HG03520 (cell line): ENCODE results near the gene PBOV1.

Experiments
- ATAC-seq: cut with Tn5 transposase; IDR thresholded peaks from one replicate; pipeline ENCODE4 v1.9.1; 2021; ENCODE audit warnings: mild to moderate bottlenecking, moderate library complexity; ENCODE audit not compliant: unreplicated experiment

PBOV1 gene

GRCh38 chr6:138205437-138206094, 12.7 kb downstream of the PBOV1 start:
- ATAC-seq: no peak

- ATAC-seq: no peak
These were observed 13.4 kb downstream of the PBOV1 start for GRCh38 chr6:138204792-138205384.

GRCh38 chr6:138204303-138204702, 14.0 kb downstream of the PBOV1 start:
- ATAC-seq: no peak

GRCh38 chr6:138203315-138203714, 15.0 kb downstream of the PBOV1 start:
- no peak for ATAC-seq

- no peak for ATAC-seq
These were observed 16.5 kb downstream of the PBOV1 start for GRCh38 chr6:138201836-138202235.

GRCh38 chr6:138198430-138199091, 19.7 kb downstream of the PBOV1 start:
- ATAC-seq: no peak

GRCh38 chr6:138197570-138197969, 20.7 kb downstream of the PBOV1 start:
- no peak for ATAC-seq

GRCh38 chr6:138196122-138196738, 22.1 kb downstream of the PBOV1 start:
- no peak for ATAC-seq

GRCh38 chr6:138194287-138194686, 24.0 kb downstream of the PBOV1 start:
- no peak for ATAC-seq

- ATAC-seq: no peak
These were observed 29.9 kb downstream of the PBOV1 start for GRCh38 chr6:138188278-138188941.

- ATAC-seq: no peak
These were observed 31.1 kb downstream of the PBOV1 start for GRCh38 chr6:138187156-138187555.

- ATAC-seq: no peak
These were observed 34.1 kb downstream of the PBOV1 start for GRCh38 chr6:138184230-138184629.

GRCh38 chr6:138183790-138184134, 34.5 kb downstream of the PBOV1 start:
- no peak for ATAC-seq

- no peak for ATAC-seq
These were observed 35.1 kb downstream of the PBOV1 start for GRCh38 chr6:138182939-138183789.

- ATAC-seq: no peak
These were observed 41.5 kb downstream of the PBOV1 start for GRCh38 chr6:138176652-138177232.

- ATAC-seq: no peak
These were observed 42.7 kb downstream of the PBOV1 start for GRCh38 chr6:138175596-138175995.
